WTC11 (cell line): Measurements from ENCODE around the gene USP48.

ENCODE experiments used
- CTCF ChIP-seq: fragments of 200-600 bp; IDR thresholded peaks from 2 replicates; pipeline ENCODE4 v1.8.0; 2022; ENCODE audit warnings: antibody characterized with exemption
- ELF4 ChIP-seq: sonication (generic); formaldehyde crosslinking; IDR thresholded peaks from 2 replicates; pipeline ENCODE4 v1.8.1; 2022; ENCODE audit warnings: low read depth, mild to moderate bottlenecking, moderate library complexity, missing genetic modification reagents
- IRF2 ChIP-seq: sonication (generic); formaldehyde crosslinking; IDR thresholded peaks from 2 replicates; pipeline ENCODE4 v1.8.0; 2022; ENCODE audit warnings: low read depth, missing genetic modification reagents, borderline replicate concordance
- JAZF1 ChIP-seq: fragments of 250-450 bp; sonication (Bioruptor Pico); IDR thresholded peaks from 2 replicates; pipeline ENCODE4 v1.9.0; 2021; ENCODE audit warnings: moderate library complexity, mild to moderate bottlenecking, inconsistent platforms
- SMAD3 ChIP-seq: sonication (generic); formaldehyde crosslinking; IDR thresholded peaks from 2 replicates; pipeline ENCODE4 v1.8.0; 2022; ENCODE audit warnings: missing genetic modification reagents, mild to moderate bottlenecking, borderline replicate concordance
- SOX15 ChIP-seq: fragments of 250-450 bp; sonication (Bioruptor Pico); IDR thresholded peaks from 2 replicates; pipeline ENCODE4 v1.9.0; 2021; ENCODE audit warnings: mild to moderate bottlenecking
- TCF7 ChIP-seq: sonication (generic); formaldehyde crosslinking; IDR thresholded peaks from 2 replicates; pipeline ENCODE4 v1.8.0; 2022; ENCODE audit warnings: mild to moderate bottlenecking, low read depth, missing genetic modification reagents, moderate library complexity
- ZNF138 ChIP-seq: sonication (generic); formaldehyde crosslinking; conservative IDR thresholded peaks from 2 replicates; pipeline ENCODE4 v1.8.1; 2022; ENCODE audit warnings: mild to moderate bottlenecking, moderate library complexity, missing genetic modification reagents
- ZNF263 ChIP-seq: sonication (generic); formaldehyde crosslinking; IDR thresholded peaks from 2 replicates; pipeline ENCODE4 v1.8.1; 2022; ENCODE audit warnings: low read depth, mild to moderate bottlenecking, moderate library complexity, missing genetic modification reagents
- TF ChIP-seq, protein P1 (sequence below): sonication (generic); formaldehyde crosslinking; IDR thresholded peaks from 2 replicates; pipeline ENCODE4 v1.8.1; 2023; ENCODE audit warnings: mild to moderate bottlenecking, missing genetic modification reagents, moderate library complexity

DNA sequence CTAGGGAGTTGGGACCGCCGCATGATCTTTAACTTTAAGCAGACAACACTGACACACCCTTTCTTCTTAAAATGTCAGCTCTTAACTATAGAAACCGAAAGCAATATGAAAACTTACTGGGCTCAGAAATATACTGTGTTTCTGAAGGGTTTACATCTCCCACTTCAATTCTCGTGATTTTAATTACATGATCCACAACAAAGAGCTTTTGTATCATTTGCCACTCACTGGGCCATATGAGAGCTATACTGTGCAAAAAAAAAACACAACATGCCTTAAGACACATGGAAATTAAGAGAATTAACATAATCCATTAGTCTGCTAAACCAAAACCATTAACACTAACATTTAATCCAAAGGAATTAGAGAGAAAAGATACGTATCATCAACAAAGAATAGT lies 78.8 kb downstream of the USP48 start:
- TF ChIP-seq CTCF (no peak), JAZF1 (CRISPR knock-in tag) (no peak), ZNF138 (CRISPR knock-in tag) (no peak), TCF7 (no peak), SMAD3 (CRISPR knock-in tag) (no peak), SOX15 (CRISPR knock-in tag) (no peak), IRF2 (CRISPR knock-in tag) (no peak), ZNF263 (CRISPR knock-in tag) (no peak), ELF4 (no peak)
- TF ChIP-seq, protein P1, sequence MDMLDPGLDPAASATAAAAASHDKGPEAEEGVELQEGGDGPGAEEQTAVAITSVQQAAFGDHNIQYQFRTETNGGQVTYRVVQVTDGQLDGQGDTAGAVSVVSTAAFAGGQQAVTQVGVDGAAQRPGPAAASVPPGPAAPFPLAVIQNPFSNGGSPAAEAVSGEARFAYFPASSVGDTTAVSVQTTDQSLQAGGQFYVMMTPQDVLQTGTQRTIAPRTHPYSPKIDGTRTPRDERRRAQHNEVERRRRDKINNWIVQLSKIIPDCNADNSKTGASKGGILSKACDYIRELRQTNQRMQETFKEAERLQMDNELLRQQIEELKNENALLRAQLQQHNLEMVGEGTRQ = no peak
